Superior temporal gyrus (tissue), 1 donor: ENCODE data around the gene SLC6A13.

Experiments
- DNase-seq: peaks from one replicate; pipeline ENCODE4 v3.0.0-alpha.2; 2016; ENCODE audit errors: extremely low spot score

The SLC6A13 gene

DNA sequence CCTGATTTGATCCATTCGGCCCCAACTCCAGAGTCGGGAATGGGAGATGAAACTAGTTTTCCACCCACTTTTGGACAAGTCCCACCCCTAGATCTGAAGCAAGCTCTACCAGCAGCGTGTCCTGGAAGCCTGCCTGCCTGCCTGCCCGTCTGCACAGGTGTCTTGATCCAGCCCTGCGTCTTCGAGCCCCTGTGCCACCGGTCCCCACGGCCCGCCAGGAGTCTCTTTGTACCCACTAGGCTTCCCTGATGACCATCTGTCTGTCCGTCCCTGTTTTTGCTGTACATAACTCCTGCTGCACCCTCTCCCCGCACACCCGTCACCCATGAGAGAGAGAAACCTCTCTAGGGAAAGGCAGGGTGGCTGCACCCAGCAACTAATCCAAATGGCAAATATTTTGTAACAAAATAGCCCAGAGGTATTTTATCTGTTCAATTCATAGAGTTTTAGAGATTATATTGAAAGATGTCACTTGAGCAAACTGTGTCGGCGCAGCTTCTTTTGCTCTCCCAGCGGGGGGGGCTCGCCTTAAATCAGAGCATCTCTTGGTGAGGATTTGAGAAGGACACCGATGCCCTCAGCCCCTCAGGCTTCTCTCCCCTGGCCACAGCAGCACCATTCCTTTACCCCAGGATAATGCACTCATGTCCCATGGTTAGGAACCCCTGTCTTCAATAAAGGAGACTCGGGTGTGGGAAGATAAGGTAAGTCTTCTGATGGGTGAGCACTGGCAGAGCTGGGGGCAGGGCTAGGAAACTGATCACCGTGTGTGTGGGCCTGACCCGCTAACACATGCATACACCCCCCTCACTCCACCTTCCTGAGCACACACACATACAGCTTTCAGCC lies 84.4 kb downstream of the SLC6A13 start:
- DNase-seq, result no peak

DNA sequence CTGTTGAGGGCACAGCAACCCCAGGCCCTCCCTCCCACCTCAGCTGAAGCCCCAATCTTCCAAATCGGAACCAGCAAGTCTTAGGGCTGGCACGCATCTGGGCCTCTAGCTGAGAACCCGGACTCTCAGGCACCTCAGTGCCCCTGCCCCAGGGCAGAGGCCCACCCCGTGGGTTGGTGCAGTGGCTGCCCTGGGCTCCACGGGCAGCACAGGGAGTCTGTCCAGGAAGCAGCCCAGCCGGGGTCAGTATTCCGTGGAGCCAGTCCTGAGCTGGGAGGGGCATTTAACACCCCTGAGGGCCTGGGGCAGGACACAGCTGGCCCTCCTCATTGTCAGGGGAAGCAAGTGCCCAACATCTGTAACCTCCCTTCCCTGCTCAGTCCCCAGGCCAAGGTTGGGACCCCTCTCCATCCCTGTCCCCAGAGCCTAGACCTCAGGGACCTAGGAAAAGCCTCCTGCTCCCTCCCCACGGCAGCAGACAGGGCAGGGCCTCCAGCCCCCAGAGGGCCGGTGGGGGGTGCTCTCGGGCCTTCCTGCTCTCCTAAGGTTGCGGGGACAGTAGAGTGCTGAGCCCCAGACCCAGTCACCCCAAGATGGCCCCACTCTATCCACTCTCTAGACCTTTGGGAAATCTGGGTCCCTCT lies 85.2 kb downstream of the SLC6A13 start:
- DNase-seq, result no peak

DNA sequence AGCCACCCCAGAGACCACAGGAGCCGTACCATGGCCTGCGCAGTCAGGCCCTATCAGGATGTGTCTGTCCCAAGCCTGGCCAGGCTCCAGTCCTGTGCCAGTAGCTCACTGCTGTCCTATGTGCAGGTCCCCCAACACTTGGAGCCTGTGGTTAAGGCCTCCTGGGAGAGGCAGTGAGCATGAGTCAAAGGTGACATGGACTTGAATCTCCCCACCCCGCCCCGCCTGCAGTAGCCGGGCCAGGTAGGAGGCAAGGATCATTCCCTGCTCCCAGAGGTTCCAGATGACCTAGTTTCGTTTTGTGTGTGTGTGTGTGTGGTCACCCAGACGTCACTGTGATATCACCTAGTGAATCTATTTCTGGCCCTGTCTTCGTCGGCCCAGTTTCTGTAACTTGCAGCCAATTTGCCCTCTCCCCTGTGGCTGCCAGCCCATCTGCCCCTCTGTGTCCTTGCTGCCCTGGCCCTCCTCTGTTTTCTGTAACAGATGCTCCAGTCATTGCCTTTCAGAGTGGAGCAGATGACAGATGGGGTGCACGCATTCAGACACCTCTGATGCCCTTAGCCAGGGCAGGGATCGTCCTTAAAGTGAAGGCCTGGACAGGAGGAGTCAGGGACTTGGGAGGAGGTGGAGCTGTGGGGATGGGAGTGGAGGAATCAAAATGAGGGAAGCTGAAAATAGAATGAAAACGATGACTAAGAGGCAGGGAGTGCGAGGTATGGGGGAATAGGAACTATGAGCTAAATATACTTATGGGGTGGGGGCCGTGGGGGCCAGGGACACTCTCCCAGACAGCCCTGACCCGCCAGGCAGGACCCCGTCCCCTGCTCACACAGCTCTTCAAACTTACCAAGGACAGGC lies 86.1 kb downstream of the SLC6A13 start:
- no peak for DNase-seq

DNA sequence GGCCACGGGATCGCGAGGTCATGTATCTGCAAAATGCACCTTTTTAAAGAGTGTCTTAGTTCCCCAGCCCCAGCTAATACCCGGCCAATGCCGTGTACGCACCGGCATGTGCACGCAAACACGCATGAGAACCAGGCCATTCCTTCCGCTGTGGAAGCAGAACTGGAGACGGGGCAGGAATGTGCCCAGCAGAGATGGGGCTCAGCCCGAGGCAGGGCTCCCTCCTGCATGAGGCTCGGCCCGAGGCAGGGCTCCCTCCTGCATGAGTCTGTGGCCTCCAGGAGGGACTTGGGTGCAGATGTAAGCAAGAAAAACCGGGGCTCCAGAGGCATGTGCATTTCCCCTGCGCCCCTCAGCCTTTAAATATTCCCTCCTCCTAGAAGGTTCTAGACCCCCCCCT lies 86.9 kb downstream of the SLC6A13 start:
- no peak for DNase-seq

DNA sequence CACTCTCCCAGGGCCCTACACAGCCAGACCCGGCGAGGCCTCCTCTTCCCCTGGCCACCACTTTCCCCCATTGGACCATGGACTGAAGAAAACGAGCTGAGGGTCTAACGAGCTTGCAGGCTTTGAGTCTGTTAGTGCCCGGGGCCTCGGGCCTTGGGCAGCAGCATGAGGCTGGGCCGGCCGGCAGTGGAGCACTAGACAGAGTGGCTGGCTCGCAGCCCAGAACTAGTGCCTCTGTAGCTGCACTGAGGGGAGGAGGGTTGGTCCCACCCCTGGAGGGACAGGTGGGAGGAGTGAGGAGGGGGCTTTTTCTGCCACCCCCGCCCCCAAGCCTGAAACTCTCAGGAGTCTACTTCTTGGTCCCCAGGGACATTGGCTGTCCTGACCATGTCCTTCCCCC lies 87.4 kb downstream of the SLC6A13 start:
- DNase-seq, result no peak

DNA sequence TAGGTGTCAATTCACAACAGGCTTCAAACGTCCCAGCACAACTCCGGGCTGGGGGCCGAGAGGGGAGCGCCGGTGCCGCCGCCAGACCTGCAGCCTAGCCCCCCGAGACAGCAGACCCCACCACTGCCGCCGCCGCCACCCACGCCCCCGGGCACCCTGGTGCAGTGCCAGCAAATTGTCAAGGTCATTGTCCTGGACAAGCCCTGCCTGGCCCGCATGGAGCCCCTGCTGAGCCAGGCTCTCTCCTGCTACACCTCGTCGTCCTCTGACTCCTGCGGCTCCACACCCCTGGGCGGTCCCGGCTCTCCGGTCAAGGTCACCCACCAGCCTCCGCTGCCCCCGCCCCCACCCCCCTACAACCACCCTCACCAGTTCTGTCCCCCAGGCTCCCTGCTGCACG lies 88.0 kb downstream of the SLC6A13 start:
- no peak for DNase-seq

DNA sequence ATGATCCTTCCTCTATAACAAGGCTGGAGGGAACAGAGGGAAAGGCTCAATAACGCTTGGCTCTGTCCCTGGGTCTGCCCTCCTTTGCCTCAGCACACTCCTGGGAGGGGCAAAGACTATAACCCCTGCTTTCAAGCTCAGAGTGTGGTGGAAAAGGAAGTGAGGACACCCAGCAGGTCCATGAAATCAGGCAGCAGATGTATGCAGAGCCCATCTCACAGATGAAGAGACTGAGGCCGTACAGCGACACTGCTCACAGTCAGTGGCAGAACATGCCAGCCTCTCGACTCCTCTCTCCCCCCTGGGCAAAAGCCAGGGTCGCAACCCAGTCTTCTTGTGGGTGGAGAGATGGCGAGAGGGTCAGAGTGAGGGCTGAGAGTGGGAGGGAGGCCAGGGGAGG lies 88.5 kb downstream of the SLC6A13 start:
- no peak for DNase-seq

DNA sequence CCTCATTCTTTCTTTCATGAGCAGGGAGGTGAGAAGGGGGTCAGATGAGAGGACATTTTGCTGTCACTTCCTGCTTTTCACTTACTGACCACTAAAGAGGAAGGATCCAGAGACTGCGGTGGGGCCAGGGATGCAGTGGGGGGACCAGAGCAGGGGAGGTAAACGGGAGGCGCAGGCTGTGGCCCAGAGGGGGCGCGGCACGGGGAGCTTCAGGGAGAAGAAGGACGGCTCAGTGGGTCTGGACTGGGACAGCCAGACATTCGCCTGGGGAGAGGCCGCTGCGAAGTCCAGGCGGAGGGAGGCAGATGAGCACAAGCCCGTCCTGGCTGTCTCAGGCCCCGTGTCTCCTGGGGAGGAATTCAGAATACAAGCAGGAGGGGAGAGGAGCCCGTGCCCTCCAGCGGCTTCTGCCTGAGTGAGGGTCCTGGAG lies 89.9 kb downstream of the SLC6A13 start:
- no peak for DNase-seq

DNA sequence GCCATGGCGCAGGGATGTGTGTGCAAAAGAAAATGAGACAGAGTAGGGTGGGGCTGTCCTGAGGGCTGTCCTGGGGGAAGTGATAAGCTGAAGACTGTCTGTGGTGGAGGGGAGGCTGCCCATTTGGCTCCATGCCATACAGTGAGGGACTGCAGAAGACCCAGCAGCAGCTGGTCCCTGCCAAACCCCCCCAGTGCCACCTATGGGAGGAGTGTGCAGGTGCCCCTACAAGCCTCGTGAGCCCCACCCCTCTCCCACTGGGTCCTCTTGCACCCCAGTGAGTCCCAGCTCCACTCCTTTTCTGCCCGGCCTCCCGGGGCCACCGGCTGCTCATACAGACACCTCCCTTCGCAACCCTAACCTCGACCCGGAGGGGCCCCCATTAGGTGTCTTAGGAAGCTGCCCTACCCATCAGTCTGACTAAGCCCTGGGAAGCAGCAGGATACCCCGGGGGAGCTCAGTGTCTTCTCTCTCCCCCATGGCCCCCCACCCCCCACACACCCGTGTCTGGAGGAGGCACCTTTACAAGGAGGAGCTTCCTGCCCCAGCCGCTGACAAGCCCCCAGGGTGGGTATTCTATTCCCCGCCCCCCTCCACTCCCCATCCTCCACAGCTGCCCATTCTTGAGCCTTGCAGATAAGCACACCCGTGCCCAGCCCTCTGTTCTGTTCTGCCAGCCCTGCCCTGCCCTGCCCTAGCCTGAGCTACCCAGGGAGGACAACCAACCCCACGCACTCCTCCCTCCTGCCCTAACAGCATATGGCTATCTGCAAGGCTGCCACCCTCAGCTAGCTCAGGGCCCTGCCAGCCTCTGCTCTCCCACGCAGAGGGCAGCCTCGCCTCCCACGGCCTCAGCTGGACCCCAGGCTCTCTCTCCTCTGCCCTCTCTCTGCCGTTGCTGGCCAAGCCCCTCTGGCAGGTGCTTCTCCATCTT lies 90.6 kb downstream of the SLC6A13 start:
- no peak for DNase-seq

DNA sequence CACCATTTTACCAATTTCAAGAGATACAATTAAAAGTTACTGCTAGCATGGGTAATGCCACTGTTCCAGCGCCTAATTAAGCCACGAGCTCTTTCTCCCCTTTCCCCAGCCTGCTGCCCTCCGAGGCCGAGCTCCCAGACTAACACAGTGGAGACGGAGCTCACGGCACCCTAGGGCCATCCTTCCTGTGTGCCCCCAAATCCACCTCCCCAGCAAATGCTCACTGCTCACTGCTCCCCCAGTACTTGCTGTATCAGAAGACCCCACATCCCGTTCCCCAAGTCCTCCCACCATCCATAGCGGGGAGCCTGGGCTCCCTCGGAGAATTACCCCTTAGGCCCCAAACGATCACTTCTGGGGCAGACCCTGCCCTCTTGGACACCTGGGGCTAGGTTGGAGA lies 91.4 kb downstream of the SLC6A13 start:
- no peak for DNase-seq
